Heart left ventricle (tissue), 13 donors: ENCODE measurements around the gene WNT8B.

Source experiments
- POLR2A ChIP-seq, 2 donors: fragments of 450-650 bp; IDR thresholded peaks; one replicate each; pipeline ENCODE4 v1.6.1; 2017; ENCODE audit warnings: antibody characterized with exemption in 2 of 2, mild to moderate bottlenecking in 2 of 2, moderate library complexity in 2 of 2
- TF ChIP-seq, protein P1 (sequence below), 12 donors: fragments of 200-600 bp; sonication (generic) in 4 of 12; IDR thresholded peaks; one replicate each; pipeline versions ENCODE4 v1.5.0 to v1.8.0; 2018 to 2022; ENCODE audit warnings: antibody characterized with exemption in 12 of 12, mild to moderate bottlenecking in 5 of 12
- donor health status: ischemic (EF 13 %, LVEDD 7.1; RV severe dilation, severe dysfunction).
- donor health status: DM: no; HTN: yes; CAD: no.
- donor health status: DM: no; HTN: no; CAD: no.
- donor health status: ischemic (EF 25% LVEDD 6.9; RV normal size, moderate dysfunction).
- donor health status: ischemic (EF 25% LVEDD 5.7; RV mildly dilated, moderate dysfunction).
- donor health status: ischemic (EF 35%, LVEDD 5.7; RV mildly dilated, moderate dysfunction).
- donor health status: nonischemic (EF 11% LVEDD 7.7; RV severe dilation, severe dysfunction).
- donor health status: DM: yes; HTN: yes; CAD: no.
- donor health status: PGD.
- donor health status: ischemic (EF 29% LVEDD 5.4; RV normal size, mild dysfunction).
- donor health status: nonischemic (EF 23%, LVEDD 6.1; RV moderate dilation, normal function).

DNA sequence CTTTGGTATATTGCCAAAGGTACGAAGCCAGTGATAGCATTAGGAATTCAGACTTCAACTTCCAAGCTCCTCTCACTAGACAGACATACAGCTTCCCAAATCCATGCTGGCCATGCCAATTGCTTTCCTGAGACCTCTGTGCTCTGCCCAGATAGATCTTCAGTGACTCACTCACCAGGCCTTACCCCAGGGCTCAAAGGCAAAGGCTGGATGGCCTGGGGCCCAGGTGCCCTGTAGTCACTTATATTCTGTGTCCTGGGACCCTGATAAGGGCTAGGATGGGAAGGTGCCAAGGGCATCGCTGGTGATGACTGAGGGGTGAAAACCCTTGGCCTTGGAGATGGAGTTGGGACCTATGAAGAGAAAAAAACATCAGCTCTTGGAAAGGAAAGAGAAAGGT lies 27.7 kb downstream of the WNT8B start:
- TF ChIP-seq, protein P1, sequence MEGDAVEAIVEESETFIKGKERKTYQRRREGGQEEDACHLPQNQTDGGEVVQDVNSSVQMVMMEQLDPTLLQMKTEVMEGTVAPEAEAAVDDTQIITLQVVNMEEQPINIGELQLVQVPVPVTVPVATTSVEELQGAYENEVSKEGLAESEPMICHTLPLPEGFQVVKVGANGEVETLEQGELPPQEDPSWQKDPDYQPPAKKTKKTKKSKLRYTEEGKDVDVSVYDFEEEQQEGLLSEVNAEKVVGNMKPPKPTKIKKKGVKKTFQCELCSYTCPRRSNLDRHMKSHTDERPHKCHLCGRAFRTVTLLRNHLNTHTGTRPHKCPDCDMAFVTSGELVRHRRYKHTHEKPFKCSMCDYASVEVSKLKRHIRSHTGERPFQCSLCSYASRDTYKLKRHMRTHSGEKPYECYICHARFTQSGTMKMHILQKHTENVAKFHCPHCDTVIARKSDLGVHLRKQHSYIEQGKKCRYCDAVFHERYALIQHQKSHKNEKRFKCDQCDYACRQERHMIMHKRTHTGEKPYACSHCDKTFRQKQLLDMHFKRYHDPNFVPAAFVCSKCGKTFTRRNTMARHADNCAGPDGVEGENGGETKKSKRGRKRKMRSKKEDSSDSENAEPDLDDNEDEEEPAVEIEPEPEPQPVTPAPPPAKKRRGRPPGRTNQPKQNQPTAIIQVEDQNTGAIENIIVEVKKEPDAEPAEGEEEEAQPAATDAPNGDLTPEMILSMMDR (IDR thresholded peaks at IDR 0.05): no peak
- TF ChIP-seq POLR2A (IDR thresholded peaks at IDR 0.05): no peak
